Lower lobe of right lung (tissue), 2 donors: Measurements from ENCODE around the gene SPPL3. TPM values are rescaled to one million over a fixed set of nuclear protein-coding genes. Genes with fewer than 3 reads are reported as not detected.

ENCODE experiments used
- ATAC-seq, 2 donors: fragments of 200-7000 bp; cut with Tn5 transposase; one replicate each; pipeline ENCODE4 v1.9.1; 2020 to 2022; ENCODE audit warnings: mild to moderate bottlenecking in 2 of 2, moderate library complexity in 2 of 2
- DNase-seq: peaks from one replicate; pipeline ENCODE4 v3.0.0-alpha.2; 2020
- H3K27ac ChIP-seq: fragments of 200-600 bp; one replicate; pipeline ENCODE4 v1.8.0; 2022
- H3K27me3 ChIP-seq: fragments of 200-600 bp; one replicate; pipeline ENCODE4 v1.8.0; 2022; ENCODE audit warnings: low read depth
- H3K36me3 ChIP-seq: fragments of 200-600 bp; one replicate; pipeline ENCODE4 v1.8.0; 2022; ENCODE audit warnings: mild to moderate bottlenecking
- H3K4me1 ChIP-seq: fragments of 200-600 bp; one replicate; pipeline ENCODE4 v1.8.0; 2022
- H3K4me3 ChIP-seq: fragments of 200-600 bp; one replicate; pipeline ENCODE4 v1.8.0; 2022; ENCODE audit warnings: mild to moderate bottlenecking
- H3K9me3 ChIP-seq: fragments of 200-600 bp; one replicate; pipeline ENCODE4 v1.8.0; 2022
- CTCF ChIP-seq: fragments of 200-600 bp; IDR thresholded peaks from one replicate; pipeline ENCODE4 v1.8.0; 2022; ENCODE audit warnings: antibody characterized with exemption, mild to moderate bottlenecking
- intact Hi-C: fragments of 100-400 bp; cut with DNase I; formaldehyde crosslinking; loops from one replicate; pipeline ENCODE4 v1.11.0; 2022
- total RNA-seq: library from RNA; stranded (reverse); fragmentation: NEBNext Ultra II Directional; extraction: Animal tissue kit (Norgen Biotek cat#: 25700); gene quantifications from one replicate; pipeline ENCODE4 v1.2.1, GENCODE V29; 2021
- donor health status: DM: no; HTN: yes; CAD: no; lungs with severe emphysema.

The SPPL3 gene
- total RNA-seq, 1 donor from 2014 or later = 44.0 TPM

GRCh38 chr12:120713861-120714482 lies 190.2 kb downstream of the SPPL3 start:
- no peak overlapping the region for H3K4me3 ChIP-seq
- no peaks in the 10 kb centered on the region for H3K27me3 ChIP-seq
- TF ChIP-seq CTCF = peak; percentile 87
- DNase-seq (no peak), ATAC-seq (peak; percentile 68 to 75)
- H3K27ac ChIP-seq = no peak overlapping the region
- no peaks in the 10 kb centered on the region for H3K9me3 ChIP-seq
- H3K4me1 ChIP-seq = peaks cover 35% of the 10 kb centered on the region
- H3K36me3 ChIP-seq = peaks cover 59% of the 10 kb centered on the region
- intact Hi-C loops = loop anchor here (10.0 kb wide), 1 partner anchor 129 kb away; the partner anchor contains the start of gene POP5

- Histone ChIP-seq H3K36me3 (peaks cover 45% of the 10 kb centered on the region), H3K27ac (no peak overlapping the region), H3K4me3 (no peak overlapping the region), H3K9me3 (no peaks in the 10 kb centered on the region), H3K27me3 (no peaks in the 10 kb centered on the region), H3K4me1 (peaks cover 35% of the 10 kb centered on the region)
- TF ChIP-seq CTCF = no peak
- intact Hi-C loops = loop anchor here (10.0 kb wide), 1 partner anchor 128 kb away; the partner anchor contains the start of gene POP5
- DNase-seq (no peak), ATAC-seq (no peak)
Measured at GRCh38 chr12:120712610-120713009, 191.5 kb downstream of the SPPL3 start.

Other genes with a start within 250 kb of the SPPL3 start
- gene MLEC, start 217.2 kb downstream of the SPPL3 start, total RNA-seq = 98.1 TPM
- gene UNC119B, start 193.9 kb downstream of the SPPL3 start, total RNA-seq = 27.1 TPM
- 24.4 TPM for gene ACADS, start 178.5 kb downstream of the SPPL3 start, total RNA-seq
- gene HNF1A, start 74.2 kb upstream of the SPPL3 start, total RNA-seq = 0.24 TPM
- gene C12orf43, start 112.1 kb upstream of the SPPL3 start, total RNA-seq = 12.3 TPM
- 21.1 TPM for gene OASL, start 134.9 kb upstream of the SPPL3 start, total RNA-seq
- gene P2RX7, start 228.5 kb upstream of the SPPL3 start, total RNA-seq = 20.5 TPM